Thyroid gland (tissue), 4 donors: ENCODE measurements around the gene ATXN1. TPM values are rescaled to one million over a fixed set of nuclear protein-coding genes. Genes with fewer than 3 reads are reported as not detected.

ENCODE experiments used
- DNase-seq, 2 donors: peaks; one replicate each; pipeline ENCODE4 v3.0.0-alpha.2; 2019
- H3K27ac ChIP-seq, 3 donors: fragments of 200-600 bp; sonication (generic); 1 replicate in 2 of 3; 2 replicates in 1 of 3; pipeline ENCODE4 v1.5.1; 2016 to 2019; ENCODE audit warnings: mild to moderate bottlenecking in 1 of 3, moderate library complexity in 1 of 3
- H3K27me3 ChIP-seq: fragments of 200-600 bp; sonication (generic); one replicate; pipeline ENCODE4 v1.5.1; 2019
- H3K36me3 ChIP-seq, 2 donors: fragments of 200-600 bp; sonication (generic); one replicate each; pipeline ENCODE4 v1.5.1; 2016 to 2019
- H3K4me1 ChIP-seq, 2 donors: fragments of 200-600 bp; sonication (generic); one replicate each; pipeline ENCODE4 v1.5.1; 2017 to 2019
- H3K4me3 ChIP-seq, 3 donors: fragments of 200-600 bp; sonication (generic); replicated peaks in 1 of 3; 1 replicate in 2 of 3; 2 replicates in 1 of 3; pipeline ENCODE4 v1.5.1; 2016; ENCODE audit warnings: mild to moderate bottlenecking in 1 of 3
- H3K9me3 ChIP-seq: fragments of 200-600 bp; sonication (generic); one replicate; pipeline ENCODE4 v1.5.1; 2017
- POLR2A ChIP-seq, 2 donors: fragments of 450-650 bp; IDR thresholded peaks; one replicate each; pipeline ENCODE4 v1.6.1; 2017; ENCODE audit warnings: antibody characterized with exemption in 2 of 2, mild to moderate bottlenecking in 2 of 2, moderate library complexity in 1 of 2
- WGBS, 2 donors: methylation state at CpG; one replicate each; pipeline ENCODE4 v1.1.5; 2017; 5-methylcytosine and 5-hydroxymethylcytosine counted together
- intact Hi-C: fragments of 100-400 bp; cut with DNase I; formaldehyde crosslinking; loops from one replicate; pipeline ENCODE4 v1.15.1; 2023
- total RNA-seq, 4 donors: library from RNA; depleted of rRNA; stranded (reverse); fragments of >200 nt; gene quantifications; one replicate each; pipeline ENCODE4 v1.2.3, GENCODE V29; 2016
- TF ChIP-seq, protein P1 (sequence below), 6 experiments: fragments of 200-600 bp in 3 of 6; fragments of 450-650 bp in 3 of 6; sonication (generic) in 3 of 6; IDR thresholded peaks; one replicate each; pipeline ENCODE4 v1.5.1; 2016 to 2019; ENCODE audit warnings: antibody characterized with exemption in 6 of 6, mild to moderate bottlenecking in 2 of 6, inconsistent platforms in 1 of 6, moderate library complexity in 1 of 6

Gene ATXN1
- total RNA-seq, 4 donors from 2014 or later: 62.1 to 88.1 (median 83.0) TPM

DNA sequence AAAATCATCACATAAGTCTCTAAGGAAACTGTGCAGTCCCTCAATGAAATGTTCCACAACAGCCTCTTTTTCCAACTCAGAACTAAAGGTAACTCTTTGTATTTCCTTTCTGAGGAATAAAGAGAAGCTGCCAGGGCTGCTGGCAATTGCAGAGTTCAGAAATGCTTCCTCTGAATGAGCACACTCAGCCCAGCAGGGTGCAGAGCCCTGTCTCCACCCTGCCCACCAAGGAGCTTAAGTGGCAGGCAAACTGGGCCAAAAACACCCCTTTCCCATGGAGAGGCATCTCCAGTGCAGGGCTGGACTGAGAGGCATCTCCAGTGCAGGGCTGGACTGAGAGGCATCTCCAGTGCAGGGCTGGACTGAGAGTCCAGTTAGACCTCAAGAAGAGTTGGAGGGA, 267.5 kb downstream of the ATXN1 start:
- H3K9me3 ChIP-seq: no peaks in the 10 kb centered on the region
- no peaks in the 10 kb centered on the region for H3K36me3 ChIP-seq
- H3K27me3 ChIP-seq: no peaks in the 10 kb centered on the region
- intact Hi-C loops: no loop called here
- H3K4me3 ChIP-seq: no peak overlapping the region
- no peak overlapping the region for H3K27ac ChIP-seq
- TF ChIP-seq, protein P1, sequence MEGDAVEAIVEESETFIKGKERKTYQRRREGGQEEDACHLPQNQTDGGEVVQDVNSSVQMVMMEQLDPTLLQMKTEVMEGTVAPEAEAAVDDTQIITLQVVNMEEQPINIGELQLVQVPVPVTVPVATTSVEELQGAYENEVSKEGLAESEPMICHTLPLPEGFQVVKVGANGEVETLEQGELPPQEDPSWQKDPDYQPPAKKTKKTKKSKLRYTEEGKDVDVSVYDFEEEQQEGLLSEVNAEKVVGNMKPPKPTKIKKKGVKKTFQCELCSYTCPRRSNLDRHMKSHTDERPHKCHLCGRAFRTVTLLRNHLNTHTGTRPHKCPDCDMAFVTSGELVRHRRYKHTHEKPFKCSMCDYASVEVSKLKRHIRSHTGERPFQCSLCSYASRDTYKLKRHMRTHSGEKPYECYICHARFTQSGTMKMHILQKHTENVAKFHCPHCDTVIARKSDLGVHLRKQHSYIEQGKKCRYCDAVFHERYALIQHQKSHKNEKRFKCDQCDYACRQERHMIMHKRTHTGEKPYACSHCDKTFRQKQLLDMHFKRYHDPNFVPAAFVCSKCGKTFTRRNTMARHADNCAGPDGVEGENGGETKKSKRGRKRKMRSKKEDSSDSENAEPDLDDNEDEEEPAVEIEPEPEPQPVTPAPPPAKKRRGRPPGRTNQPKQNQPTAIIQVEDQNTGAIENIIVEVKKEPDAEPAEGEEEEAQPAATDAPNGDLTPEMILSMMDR (IDR thresholded peaks at IDR 0.05): no peak
- no peak for TF ChIP-seq POLR2A (IDR thresholded peaks at IDR 0.05)
- H3K4me1 ChIP-seq: peaks cover 4 to 22% of the 10 kb centered on the region in 2 donors
- peak in 1 of 2 donors; percentile 30 for DNase-seq

DNA sequence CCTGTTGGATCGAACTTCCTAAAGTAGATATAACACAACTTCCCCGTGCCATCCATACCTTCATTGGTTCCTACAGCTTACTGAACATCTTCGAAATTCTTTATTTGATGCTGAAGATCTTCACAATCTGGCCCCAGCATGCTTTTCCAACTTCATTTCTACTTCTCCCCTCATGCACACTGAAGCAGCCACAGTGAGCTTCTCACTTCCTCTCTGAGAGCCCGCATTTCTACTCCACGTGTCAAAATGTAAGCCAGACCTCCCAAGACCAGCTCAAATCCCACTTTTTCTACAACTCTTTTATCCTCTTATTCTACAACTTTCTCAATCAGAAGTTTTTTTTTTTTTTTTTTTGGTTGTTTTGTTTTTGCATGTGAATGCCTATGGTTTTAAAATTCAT, 268.1 kb downstream of the ATXN1 start:
- TF ChIP-seq POLR2A (IDR thresholded peaks at IDR 0.05): no peak
- TF ChIP-seq, protein P1 (IDR thresholded peaks at IDR 0.05): no peak
- intact Hi-C loops: no loop called here
- H3K27me3 ChIP-seq: no peaks in the 10 kb centered on the region

DNA sequence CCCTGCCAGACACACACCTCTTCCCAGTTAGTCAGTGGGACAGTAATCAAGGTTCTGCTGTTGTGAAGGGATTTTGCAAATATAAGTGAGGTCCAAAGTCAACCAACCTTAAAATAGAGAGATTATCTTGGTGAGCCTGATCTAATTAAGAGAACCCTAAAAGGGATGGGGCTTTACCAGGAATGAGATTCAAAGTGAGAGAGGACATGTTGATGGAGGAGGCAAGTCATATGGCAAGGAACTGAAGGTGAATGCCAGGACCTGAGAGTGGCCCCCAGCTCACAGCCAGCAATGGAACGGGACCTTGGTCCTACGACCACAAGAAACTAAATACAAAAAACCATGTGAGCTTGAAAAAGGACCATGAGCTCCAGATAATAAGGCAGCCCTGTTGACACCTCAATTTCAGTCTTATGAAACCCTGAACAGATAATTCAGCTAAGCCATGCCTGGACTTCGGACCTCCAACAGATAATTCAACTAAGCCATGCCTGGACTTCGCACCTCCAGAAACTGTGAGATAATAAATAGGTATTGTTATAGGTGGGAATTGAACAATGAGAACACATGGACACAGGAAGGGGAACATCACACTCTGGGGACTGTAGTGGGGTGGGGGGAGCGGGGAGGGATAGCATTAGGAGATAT, 269.5 kb downstream of the ATXN1 start:
- no peak for TF ChIP-seq POLR2A (IDR thresholded peaks at IDR 0.05)
- TF ChIP-seq, protein P1 (IDR thresholded peaks at IDR 0.05): no peak
- intact Hi-C loops: no loop called here
- no peaks in the 10 kb centered on the region for H3K27me3 ChIP-seq
- H3K9me3 ChIP-seq: no peaks in the 10 kb centered on the region
- H3K4me1 ChIP-seq: peaks cover 21 to 35% of the 10 kb centered on the region in 2 donors
- no peak overlapping the region for H3K27ac ChIP-seq
- no peak overlapping the region for H3K4me3 ChIP-seq
- no peaks in the 10 kb centered on the region for H3K36me3 ChIP-seq
- no peak for DNase-seq
- 94 to 98% methylated on average over 5 of the region's 5 CpGs for WGBS, 2 donors

More for the DNA sequence above, 268.1 kb downstream of the ATXN1 start:
- DNase-seq: no peak
- no peaks in the 10 kb centered on the region for H3K9me3 ChIP-seq
- 87 to 90% methylated on average over 5 of the region's 5 CpGs for WGBS, 2 donors
- no peaks in the 10 kb centered on the region for H3K36me3 ChIP-seq
- H3K4me1 ChIP-seq: peaks cover 11 to 29% of the 10 kb centered on the region in 2 donors
- H3K4me3 ChIP-seq: no peak overlapping the region
- H3K27ac ChIP-seq: no peak overlapping the region

DNA sequence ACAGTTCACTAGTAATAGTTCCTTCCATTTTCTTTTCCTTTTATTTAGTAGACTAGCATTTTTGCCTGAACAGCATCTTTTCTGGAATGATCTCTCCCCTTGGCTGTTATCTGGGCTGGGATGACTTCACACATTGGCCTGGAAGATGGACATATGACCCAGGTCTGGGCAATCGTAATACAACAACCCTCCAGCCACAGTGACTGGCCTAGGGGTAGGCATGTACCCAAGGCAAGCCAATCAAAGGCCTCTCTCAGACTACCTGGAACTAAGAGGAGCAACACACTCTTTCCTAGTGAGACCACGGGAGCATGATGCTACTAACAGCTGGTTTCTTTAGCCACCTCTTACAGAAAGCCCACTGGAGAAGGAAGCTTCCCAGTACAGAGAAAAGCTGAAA, 270.6 kb downstream of the ATXN1 start:
- peaks cover 21 to 33% of the 10 kb centered on the region in 2 donors for H3K4me1 ChIP-seq
- no peaks in the 10 kb centered on the region for H3K9me3 ChIP-seq
- no peak for DNase-seq
- H3K27ac ChIP-seq: no peak overlapping the region
- no peaks in the 10 kb centered on the region for H3K27me3 ChIP-seq
- H3K4me3 ChIP-seq: no peak overlapping the region
- TF ChIP-seq, protein P1 (IDR thresholded peaks at IDR 0.05): no peak
- TF ChIP-seq POLR2A (IDR thresholded peaks at IDR 0.05): no peak
- 91% methylated on average over 2 of the region's 2 CpGs for WGBS, 2 donors
- intact Hi-C loops: no loop called here
- no peaks in the 10 kb centered on the region for H3K36me3 ChIP-seq

DNA sequence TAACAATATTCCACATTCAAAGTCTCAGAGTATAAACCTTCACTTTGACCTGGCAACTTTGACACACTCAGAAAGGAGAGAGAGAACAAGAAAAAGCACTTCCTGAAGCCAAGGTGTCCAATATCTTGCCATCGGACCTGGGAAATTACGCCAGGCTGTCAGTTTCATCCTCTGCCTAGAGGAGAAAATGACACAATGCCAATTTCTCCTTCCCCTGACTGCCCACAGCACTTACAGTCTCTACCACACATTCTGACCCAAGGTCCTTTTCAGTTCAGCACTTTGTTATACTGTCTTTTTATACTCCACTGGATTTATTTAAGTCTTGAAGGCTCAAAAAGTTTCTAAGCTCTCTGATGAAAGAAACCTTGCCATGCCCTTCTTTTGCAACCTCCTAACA, 272.4 kb downstream of the ATXN1 start:
- peak overlapping the region in 1 of 3 donors; percentile 17 for H3K27ac ChIP-seq
- intact Hi-C loops: no loop called here
- no peaks in the 10 kb centered on the region for H3K9me3 ChIP-seq
- H3K36me3 ChIP-seq: no peaks in the 10 kb centered on the region
- 28 to 40% methylated on average over 2 of the region's 2 CpGs for WGBS, 2 donors
- no peak for TF ChIP-seq POLR2A (IDR thresholded peaks at IDR 0.05)
- TF ChIP-seq, protein P1 (IDR thresholded peaks at IDR 0.05): peak in 1 of 6 experiments; percentile 9
- peak; percentile 30 to 47 for DNase-seq
- no peaks in the 10 kb centered on the region for H3K27me3 ChIP-seq
- peaks cover 25 to 26% of the 10 kb centered on the region in 2 donors for H3K4me1 ChIP-seq
- no peak overlapping the region for H3K4me3 ChIP-seq
